IPS-18c (cell line): Measurements from ENCODE around the gene RGS11.
"Not testable (repeated sequence)": the region's sequence is repeated elsewhere in the genome, so short reads cannot be mapped to it uniquely, and the experiment has no call there.

Source experiments
- H3K4me3 ChIP-seq: 2 replicates; pipeline ENCODE4 v1.7.0; 2013; ENCODE audit warnings: low read depth, mild to moderate bottlenecking, low read length, moderate library complexity; ENCODE audit not compliant: insufficient read depth
- H3K9me3 ChIP-seq: one replicate; pipeline ENCODE4 v1.6.1; 2013; ENCODE audit warnings: mild to moderate bottlenecking, low read length, moderate library complexity; ENCODE audit not compliant: control insufficient read depth, insufficient read depth

RGS11 gene

GRCh38 chr16:272633-273546, 2.9 kb downstream of the RGS11 start:
- no peaks in the 10 kb centered on the region for H3K9me3 ChIP-seq
- no peak overlapping the region for H3K4me3 ChIP-seq

DNA sequence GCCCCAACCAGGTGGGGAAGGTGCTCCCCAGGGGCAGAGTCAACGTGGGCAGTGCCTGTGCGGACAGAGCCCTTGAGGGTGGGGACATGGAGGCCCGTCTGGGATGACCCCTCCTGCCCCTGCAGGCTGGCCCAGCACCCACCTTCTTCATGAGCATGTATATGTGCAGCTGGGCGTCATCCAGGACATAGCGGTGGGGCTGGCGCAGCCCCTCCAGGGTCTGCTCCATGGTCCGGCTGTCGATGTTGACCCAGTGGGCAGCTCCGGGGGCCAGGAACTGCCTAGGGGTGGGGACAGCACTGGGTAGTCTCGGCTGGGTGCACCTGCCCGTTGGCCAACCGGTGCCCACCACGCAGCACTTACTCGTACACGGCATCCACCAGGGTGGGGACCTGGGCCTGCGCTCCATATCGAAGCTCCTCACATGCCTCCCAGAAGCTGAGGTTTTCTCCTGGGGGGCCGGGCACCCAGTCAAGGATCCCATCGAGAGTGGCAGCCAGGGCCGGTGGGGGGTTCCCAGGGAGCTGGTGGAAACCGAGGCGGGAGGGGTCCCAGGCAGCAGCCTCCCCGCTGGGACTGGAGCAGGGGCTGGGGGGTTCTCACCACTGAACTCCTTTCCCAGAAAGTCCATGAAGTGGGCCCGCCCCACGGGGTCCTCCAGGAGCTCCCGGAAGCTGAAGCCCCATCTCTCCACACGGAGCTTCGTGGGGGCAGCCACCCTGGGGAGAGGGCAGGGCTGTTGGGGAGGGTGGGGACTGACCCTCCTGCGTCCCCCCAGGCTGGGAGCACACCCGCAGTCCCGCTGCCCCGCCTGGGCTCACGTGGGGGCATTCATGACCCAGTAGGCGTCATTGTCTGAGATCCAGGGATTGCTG, 5.1 kb downstream of the RGS11 start:
- no peak overlapping the region for H3K4me3 ChIP-seq
- no peaks in the 10 kb centered on the region for H3K9me3 ChIP-seq

DNA sequence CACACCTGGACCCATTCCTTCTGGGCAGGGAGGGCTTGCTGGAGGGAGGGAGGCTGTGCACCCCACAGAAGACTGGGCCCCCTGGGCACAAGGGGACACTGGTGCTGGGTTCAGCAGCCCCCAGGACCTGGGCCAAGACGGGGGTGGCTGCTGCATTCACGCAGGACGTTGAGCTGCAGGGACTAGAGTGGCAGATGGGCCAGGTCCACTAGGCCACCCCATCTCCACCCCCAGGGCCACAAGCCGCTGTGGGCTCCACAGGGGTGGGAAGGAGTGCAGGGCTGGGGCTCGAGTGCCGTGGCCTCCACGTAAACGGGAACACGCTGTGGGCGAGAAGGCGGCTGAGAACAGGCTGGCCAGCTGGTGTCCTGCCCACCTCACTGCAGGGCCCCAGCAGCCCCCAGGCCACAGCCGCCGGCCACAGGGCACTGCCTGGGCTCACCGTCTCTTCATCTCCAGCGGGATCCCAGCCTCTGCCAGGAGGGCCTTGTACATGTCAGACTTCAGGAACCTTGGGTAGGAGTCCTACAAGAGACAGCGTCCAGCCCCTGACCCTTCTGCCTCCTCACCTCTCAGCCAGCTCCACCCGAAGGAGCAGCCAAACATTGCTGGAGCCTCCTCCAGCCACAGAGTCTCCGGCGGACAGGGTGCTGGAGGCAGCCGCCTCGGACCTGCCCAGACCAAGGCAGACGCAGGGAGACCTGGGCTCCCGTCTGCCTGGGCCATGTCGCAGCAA, 6.5 kb downstream of the RGS11 start:
- no peaks in the 10 kb centered on the region for H3K9me3 ChIP-seq
- no peak overlapping the region for H3K4me3 ChIP-seq

GRCh38 chr16:268141-269053, 7.3 kb downstream of the RGS11 start:
- no peaks in the 10 kb centered on the region for H3K9me3 ChIP-seq
- no peak overlapping the region for H3K4me3 ChIP-seq

DNA sequence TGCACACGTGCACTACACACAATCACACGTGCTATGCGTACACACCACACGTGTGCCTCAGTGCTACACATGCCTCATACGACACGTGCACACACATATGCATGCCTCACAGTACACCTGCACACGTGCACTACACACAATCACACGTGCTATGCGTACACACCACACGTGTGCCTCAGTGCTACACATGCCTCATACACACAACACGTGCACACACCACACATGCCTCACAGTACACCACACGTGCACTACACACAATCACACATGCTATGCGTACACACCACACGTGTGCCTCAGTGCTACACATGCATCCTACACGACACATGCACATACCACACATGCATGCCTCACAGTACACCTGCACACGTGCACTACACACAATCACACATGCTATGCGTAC, 8.2 kb downstream of the RGS11 start:
- H3K9me3 ChIP-seq, H3K4me3 ChIP-seq: not testable (repeated sequence)

DNA sequence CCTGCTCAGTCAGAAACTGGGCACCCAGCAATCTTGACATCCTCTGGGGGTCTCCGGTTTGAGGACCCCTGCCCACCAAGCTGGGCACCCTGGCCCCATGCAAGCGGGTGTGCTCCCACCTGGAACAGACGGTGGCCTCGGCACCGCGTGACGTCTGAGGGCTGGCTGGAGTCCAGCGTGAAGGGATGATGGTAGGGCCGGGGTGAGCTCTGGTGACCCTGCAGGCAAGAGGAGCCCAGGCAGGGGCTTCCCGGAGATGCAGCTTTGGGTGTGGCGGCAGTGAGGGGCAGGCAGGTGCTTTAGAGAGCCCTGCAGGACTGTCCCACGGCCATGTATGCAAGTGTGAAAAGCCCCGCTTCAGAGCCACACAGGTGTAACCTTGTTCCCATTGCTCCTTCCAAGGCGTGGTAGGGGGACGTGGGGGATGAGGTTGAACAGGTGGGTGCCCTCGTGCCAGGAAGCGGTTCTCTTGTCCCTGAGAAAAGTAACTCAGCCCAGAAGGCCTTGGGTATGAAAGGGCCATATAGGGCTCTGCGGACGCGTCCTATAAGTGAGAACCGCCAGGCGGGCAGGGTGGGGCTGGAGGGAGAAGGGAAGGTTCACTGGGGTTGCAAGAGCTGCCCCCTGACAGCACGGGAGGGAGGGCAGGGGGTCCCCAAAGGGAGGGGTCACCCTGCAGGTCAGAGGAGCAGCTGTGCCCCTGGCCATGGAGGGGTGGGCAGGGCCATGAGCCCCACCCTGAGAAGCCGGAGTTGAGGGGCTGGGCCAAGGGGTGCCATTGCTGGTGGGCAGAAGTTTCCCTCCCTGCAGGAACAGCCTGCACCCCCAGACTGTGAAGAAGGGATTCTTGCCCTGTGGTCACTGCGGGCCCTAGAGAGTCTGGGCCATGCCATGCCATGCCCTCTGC, 9.2 kb downstream of the RGS11 start:
- Histone ChIP-seq H3K4me3 (no peak overlapping the region), H3K9me3 (no peaks in the 10 kb centered on the region)

GRCh38 chr16:265711-266110, 10.0 kb downstream of the RGS11 start:
- no peak overlapping the region for H3K4me3 ChIP-seq
- no peaks in the 10 kb centered on the region for H3K9me3 ChIP-seq

GRCh38 chr16:265002-265529, 10.7 kb downstream of the RGS11 start:
- Histone ChIP-seq H3K4me3 (no peak overlapping the region), H3K9me3 (no peaks in the 10 kb centered on the region)

- Histone ChIP-seq H3K9me3 (no peaks in the 10 kb centered on the region), H3K4me3 (no peak overlapping the region)
Measured at GRCh38 chr16:264440-264951, 11.2 kb downstream of the RGS11 start.

GRCh38 chr16:263944-264343, 11.8 kb downstream of the RGS11 start:
- no peak overlapping the region for H3K4me3 ChIP-seq
- no peaks in the 10 kb centered on the region for H3K9me3 ChIP-seq

- H3K9me3 ChIP-seq = no peaks in the 10 kb centered on the region
- no peak overlapping the region for H3K4me3 ChIP-seq
Measured at GRCh38 chr16:263182-263774, 12.5 kb downstream of the RGS11 start.

DNA sequence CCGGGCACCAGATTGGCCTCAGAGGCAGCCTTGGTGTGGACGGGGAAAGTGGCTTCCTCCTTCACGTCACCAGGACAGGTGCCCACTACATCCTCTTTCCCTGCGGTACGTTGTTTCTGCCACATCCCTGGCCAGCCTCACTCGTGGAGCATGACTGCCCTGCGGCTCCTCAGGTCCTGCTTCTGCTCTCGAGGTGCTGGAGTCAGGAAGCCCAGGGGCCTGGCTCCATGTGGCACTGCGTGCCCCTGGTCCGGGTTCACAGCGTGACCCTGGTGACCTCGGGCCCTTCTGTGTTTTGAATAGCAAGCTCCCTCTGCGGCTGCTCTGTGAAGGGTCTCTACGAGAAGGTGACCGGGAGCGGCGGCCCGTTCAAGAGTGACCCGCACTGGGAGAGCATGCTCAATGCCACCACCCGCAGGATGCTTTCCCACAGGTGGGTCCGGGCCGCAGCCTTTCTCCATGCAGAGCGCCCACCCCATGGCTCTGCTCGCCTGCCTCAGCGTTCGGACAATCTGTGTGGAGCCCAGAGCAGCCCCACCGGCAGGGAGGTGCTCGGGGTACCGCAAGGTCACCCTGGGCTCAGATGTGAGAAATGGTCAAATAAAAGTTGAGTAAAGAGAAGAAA, 13.5 kb downstream of the RGS11 start:
- Histone ChIP-seq H3K4me3 (no peak overlapping the region), H3K9me3 (no peaks in the 10 kb centered on the region)

GRCh38 chr16:261031-261691, 14.6 kb downstream of the RGS11 start:
- H3K9me3 ChIP-seq = no peaks in the 10 kb centered on the region
- H3K4me3 ChIP-seq = no peak overlapping the region

- H3K4me3 ChIP-seq = no peak overlapping the region
- H3K9me3 ChIP-seq = no peaks in the 10 kb centered on the region
Measured at GRCh38 chr16:260326-260725, 15.4 kb downstream of the RGS11 start.
